Pons (tissue), 1 donor: ENCODE results near the gene SLC2A11.

ENCODE experiments used
- DNase-seq: peaks from one replicate; pipeline ENCODE4 v3.0.0-alpha.2; 2016; ENCODE audit warnings: low spot score

The SLC2A11 gene

GRCh38 chr22:23832226-23833016 lies 25.3 kb upstream of the SLC2A11 start:
- DNase-seq = no peak

DNA sequence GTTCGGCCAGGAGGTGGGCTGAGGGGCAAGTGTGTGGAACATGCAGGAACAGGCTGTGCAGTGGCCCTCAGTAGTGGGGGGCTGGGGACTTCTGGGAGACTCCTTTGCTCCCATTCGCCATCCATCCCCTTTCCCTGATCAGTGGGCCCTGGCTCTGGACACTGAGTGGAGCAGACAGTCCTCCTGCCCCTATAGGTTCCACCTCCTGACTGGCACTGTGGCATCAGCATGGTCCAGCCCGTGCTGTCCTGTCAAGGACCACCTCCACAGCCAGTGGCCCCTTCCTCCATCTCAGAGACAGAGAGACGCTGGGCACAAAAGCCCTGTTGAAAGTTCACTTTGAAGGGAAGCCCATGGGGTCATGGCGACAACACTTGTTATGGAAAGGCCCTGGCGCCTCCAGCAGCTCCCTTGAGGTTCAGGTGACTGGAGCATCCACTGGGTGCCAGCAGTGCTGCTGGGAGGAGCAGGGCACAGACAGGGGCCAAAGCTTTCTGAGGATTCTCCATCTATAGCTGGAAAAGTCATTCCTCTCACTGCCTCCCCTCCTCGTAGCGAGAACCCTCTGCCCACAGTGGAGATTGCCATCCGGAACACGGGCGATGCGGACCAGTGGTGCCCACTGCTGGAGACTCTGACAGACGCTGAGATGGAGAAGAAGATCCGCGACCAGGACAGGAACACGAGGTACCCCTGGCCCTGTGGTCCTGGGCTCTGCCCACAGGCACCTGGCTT lies 24.5 kb upstream of the SLC2A11 start:
- no peak for DNase-seq

DNA sequence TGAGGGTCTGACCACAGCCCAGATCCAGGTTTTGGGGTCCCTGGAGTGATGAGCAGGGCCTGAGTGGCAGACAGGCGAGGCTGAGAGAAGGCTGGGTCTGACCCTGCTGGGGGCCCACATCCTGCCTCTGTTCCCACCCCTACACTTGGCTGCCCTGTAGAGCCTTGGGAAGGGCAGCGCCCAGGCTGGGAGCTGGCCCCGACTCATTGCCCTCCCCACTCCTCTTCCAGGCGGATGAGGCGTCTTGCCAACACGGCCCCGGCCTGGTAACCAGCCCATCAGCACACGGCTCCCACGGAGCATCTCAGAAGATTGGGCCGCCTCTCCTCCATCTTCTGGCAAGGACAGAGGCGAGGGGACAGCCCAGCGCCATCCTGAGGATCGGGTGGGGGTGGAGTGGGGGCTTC lies 23.8 kb upstream of the SLC2A11 start:
- DNase-seq = no peak

DNA sequence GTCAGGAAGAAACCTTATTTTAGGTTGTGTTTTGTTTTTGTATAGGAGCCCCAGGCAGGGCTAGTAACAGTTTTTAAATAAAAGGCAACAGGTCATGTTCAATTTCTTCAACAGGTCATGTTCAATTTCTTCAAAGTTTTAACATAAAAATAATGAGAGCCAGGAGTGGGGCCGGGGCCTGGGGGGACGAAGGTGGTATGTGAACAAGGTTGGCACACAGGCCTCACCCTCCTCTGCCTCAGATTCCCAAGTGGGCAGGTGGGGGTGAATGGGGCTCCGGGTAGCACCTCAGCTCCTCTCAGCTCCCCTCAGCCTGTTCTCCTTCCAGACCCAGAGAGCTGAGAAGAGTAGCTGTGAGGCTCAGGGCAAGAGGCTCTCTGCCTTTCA lies 23.3 kb upstream of the SLC2A11 start:
- DNase-seq = no peak

DNA sequence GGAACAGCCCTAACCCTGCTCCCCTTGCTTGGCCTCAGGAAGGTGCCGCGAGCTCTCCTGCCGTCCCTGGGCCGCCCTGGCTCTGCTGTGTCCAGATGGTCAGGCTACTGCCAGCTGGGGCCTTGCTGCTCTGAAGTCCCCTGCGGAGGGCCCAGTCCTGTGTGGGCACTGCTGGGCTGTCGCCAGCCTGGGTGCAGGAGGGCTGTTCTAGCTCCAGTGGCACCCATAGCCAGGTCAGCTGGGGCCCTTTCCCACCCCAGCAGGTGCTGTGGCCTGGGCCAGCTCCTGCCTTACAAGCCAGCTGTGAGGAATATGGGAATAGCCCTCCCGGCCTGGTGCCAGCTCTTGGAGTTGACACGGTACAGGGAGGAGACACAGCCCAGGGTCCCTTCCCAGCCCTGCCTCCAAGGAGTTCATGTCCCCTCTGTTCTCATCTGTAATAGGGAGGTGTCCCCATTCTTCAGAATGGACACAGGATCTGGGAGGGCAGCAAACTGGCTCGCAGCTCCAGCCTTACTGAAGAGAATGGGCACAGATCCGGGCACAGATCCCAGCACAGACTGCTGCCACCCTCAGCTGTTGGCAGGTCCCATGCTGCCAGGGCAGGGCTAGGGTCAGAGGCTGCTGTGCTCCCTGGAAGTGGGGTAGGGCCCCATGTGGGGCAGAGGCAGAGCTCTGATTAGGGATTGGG lies 22.7 kb upstream of the SLC2A11 start:
- DNase-seq = peak; percentile 81

DNA sequence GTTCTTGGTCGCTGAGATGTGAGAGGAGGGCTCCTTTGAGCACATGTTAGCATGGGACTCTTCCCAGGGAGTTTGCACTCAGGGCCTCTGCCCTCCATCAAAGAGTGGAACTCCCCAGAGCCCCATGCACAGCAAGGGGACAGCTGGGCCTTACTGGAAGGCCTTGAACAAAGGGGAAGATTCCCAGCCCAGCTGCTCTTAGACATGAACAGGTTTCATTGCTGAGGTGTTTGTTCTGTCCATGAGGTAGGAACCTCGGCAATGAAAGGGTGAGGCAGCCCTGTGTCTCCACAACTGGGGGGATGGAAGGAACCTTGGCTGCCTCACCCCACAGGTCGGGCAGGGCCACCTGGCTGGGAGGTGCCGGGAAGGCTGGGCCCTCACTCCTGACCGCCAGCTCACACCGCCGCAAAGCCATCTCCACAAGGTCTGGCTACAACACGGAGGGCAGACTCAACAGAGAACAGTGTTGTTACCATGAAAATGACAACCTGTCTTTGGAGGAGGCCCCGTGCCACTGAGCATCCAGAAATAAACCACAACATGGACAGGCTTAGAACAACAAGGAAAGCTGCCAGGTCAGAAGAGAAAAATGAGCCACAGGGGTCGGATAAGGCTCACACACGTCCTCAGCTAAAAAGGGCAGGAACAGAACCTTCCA lies 22.1 kb upstream of the SLC2A11 start:
- DNase-seq = no peak

GRCh38 chr22:23836281-23836680 lies 21.4 kb upstream of the SLC2A11 start:
- DNase-seq = no peak

DNA sequence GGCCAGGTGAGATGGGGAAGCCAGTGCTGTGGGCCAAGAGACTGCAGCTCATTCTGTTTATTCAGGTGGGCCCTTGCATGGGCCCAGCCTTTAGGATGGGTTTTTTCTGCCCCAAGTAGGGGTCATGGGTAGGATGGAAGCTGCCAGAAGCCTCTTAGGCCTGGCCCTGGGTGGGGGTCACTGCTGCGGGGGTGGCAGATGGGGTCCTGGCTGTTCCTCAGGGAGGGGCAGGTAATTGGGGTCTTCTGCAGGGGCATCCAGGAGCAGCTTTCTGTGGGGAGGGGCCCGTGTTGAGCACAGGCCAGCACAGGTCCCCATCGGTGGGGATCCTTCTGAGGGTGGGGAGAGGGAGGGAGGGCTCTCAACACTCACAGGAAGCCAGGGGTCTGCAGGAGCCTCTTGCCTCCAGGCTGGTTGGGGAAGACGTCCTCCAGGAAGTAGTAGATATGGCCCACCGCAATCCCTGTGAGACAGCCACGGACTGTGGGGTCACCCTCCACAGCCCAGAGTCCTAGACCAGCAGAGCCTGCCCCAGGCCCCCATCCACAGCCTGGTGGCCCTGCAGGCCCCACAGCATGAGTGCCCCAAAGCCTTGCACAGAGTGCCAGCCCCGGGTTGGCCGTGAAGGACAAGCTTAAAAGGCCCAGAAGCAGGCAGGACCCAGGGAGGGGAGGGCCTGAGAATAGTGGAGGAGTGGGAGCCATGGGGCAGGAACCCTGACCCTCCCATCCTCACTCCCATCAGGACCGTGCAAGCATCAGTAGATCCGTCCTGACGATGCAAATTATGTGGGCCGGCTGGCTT lies 20.8 kb upstream of the SLC2A11 start:
- DNase-seq = no peak

GRCh38 chr22:23837496-23837859 lies 20.2 kb upstream of the SLC2A11 start:
- DNase-seq = no peak

DNA sequence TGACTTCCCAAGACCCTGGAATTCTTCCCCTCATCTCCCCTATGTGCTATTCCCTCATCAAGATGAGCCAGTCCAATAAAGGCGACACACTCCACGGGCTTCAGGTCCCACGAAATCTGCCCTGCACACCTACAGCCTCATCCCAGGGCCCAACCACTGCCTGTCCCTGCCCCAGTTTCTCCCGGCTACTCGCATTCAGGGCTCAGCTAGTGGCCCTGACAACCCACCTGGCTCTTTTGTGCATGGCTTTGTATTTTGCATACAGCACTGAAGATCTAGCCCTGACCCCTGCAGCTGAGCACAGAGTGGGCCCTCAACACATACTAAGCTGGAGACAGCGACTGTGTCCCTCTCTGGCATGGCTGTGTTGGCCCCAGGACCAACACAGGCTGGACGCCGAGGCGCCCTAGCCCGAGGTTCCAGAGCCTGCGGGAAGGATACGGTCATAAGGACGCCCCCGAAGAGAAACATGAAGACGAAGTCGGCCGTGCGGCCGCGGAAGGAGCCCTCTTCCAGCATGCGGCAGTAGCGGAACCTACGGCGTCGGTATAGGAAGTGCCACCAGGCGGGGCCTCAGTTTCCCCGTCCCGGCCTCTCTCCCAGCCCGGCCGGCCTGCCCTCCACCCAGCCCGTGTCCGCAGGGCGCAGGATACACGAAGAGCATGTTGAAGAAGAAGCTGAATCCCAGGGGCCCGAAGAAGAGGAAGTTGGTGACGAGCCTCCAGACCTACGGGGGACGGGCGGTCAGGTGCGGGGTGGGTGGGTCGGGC lies 19.6 kb upstream of the SLC2A11 start:
- no peak for DNase-seq

DNA sequence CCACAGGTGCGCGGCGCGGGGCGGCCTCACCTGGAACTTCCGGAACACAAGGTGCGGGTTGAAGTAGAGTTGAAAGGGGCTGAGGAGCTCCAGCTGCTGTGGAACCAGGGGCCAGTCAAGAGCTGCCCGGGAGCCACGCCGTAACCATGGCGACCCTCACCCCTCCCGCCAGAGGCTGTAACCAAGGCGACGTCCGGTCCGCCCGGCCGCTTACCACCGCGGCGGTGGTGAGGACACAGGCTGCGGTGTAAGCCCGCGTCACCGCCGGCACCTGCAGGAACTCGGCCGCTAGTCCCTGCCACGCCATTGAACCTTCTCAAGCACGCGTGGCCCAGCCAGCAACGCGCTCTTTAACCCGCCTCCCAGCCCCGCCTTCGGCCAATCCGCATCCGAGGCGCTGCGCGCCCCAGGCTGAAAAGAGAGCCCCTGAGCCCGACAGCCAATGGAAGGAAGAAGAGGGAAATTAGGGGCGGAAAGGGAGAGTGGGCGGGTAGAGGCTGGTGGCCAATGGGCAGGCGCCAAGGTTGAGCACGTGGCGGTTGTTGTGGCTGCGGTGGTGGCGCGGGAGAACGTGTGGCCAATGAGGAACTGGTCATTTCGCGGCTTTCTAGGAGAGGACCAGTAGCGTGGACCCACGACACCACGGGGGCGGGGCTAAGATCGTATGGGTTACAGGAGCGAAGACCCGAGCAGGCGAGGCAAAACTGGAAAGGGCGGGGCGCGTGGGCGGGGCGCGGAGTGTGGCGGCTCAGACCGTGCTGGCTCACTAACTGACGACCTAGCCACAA lies 18.8 kb upstream of the SLC2A11 start, which contains the start of gene DERL3:
DERL3 (minus strand) TSS at position 326 of the 788 bp plus-strand sequence; CDS start at position 307, 19 bp downstream.
- peak; percentile 94 for DNase-seq

DNA sequence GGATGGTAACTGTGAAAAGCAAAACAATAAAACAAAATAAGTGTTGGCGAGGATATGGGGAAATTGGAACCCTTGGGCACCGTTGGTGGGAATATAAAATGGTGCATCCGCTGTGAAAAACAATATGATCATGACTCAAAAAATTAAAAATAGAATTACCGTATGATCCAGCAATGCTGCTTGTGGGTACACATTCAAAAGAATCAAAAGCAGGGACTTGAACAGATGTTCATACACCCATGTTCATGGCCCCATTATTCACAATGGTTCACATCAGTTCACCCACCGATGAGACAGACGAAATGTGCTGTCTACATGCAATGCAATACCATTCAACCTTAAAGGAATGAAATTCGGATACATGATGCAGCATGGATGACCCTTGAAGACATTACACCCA lies 17.6 kb upstream of the SLC2A11 start:
- no peak for DNase-seq

DNA sequence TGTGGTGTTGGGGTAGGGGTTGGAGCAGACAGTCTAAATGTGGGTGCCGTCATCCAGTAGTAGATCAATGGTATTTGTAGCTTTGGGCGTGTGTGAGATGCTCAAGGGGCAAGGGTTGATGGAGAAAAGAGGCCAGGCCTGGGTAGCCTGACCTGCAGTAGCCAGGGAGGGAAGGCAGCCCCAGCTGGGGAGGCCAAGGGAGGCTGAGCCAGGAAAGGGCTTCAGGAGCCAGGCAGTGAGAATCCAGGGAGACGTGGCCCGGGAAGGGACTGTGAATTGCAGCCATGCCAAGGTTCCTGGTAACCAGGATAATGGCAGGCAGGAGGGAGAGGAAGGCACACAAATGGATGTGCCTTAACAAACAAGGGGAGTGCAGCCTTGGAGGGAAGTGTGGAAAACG lies 16.4 kb upstream of the SLC2A11 start:
- no peak for DNase-seq

DNA sequence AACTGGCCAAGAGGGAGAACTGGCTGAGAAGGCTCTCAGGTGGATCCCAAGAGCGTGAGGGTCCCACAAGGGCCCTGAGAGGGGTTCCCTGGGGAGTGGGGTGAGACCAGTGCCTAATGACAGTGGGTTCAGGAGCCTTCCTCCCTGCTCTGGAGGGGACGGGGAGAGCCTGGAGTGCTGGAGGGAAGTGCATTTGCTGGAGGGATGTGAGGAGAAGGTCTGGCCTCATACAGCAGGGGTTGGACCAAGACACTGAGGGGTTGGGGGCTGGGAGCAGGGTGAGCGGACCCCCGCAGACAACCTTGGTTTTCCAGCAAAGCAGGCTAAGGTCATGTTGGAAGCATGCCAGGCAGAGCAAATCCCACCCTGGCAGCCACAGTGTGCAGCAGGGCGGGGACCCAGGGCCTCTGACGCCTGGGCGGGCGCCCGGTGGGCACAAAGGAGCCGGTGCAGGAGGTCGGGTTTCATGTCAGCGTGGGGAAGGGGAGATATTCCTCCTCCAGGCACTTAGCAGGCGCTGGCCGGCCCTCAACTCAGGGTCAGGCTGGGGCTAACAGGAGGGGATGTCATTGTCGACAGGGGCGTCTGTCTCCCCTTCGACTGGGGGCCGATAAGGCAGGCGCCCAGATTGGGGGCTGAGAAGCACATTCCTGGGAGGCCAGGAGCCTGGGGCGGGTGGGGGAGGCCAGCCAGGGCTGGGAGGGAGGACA lies 15.8 kb upstream of the SLC2A11 start:
- no peak for DNase-seq

DNA sequence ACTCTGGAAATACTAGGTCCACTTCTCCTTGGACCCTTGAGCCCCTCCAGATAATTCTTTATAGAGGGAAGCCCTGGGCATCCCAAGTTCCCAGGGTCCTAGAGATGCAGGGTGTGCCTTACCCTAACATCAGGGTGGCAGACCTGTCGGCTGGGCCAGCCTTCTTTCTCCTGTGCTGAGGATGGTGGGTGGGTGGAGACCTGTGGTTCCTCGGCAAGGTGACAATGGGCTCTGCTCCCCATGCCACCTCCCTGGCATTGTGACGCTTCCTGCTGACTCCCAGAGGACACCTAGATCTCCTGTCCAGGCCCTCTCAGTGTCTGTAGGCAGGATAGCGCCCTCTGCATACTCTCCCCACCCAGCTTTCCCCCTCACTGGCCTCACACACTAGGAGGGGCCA lies 15.1 kb upstream of the SLC2A11 start:
- DNase-seq = no peak

DNA sequence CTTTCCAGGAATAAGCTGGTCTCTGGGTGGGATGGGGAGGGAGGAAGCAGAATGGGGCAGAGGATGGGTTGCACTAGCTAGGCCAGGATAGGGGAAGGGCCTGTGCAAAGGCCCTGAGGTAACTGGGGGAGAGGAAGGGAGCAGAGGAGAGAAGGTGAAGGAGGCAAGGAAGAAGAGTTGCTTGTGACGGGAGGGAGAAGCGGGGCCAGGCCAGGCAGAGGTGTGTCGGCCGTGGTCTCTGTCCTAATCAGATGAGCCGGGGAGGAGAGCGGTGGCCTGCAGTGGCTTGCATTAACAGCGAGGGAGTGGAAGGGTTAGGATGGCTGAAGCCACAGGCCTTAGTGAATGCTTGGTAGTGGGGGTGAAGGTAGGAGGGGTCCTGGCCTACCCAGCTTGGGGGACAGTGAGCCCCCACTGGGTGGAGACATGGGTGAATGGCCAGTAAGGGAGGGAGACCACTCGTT lies 12.9 kb upstream of the SLC2A11 start:
- no peak for DNase-seq

GRCh38 chr22:23845265-23846080 lies 12.2 kb upstream of the SLC2A11 start:
- DNase-seq = no peak

DNA sequence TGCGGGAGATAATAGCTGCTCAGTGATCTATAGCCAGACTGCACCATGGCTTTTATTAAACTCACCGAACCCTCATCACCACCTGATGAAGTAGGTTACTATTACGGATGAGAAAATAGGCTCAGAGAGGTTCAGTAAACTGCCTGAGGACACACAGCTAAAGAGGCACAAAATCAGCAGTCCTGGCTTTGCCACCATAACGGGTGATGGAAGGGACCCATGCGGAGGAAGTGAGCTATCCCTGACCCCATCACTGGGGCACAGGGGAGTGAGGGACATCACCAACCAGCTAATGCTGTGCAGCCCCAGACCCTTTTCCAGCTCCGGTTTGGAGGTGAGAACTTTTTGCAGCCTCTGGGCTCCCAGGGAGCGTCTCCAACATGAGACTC lies 11.6 kb upstream of the SLC2A11 start:
- DNase-seq = no peak
